Omental fat pad (tissue), 4 donors: ENCODE measurements around the gene OR52E8. TPM values are rescaled to one million over a fixed set of nuclear protein-coding genes. Genes with fewer than 3 reads are reported as not detected.

Experiments used
- ATAC-seq: fragments of 150-250 bp; one replicate; pipeline ENCODE4 v1.9.1; 2016; ENCODE audit warnings: mild to moderate bottlenecking, moderate library complexity; ENCODE audit not compliant: low FRiP score
- DNase-seq: peaks from one replicate; pipeline ENCODE4 v3.0.0-alpha.2; 2019; ENCODE audit warnings: low spot score
- total RNA-seq, 4 donors: library from RNA; depleted of rRNA; stranded (reverse); fragments of >200 nt; gene quantifications; one replicate each; pipeline ENCODE4 v1.1.0, GENCODE V29; 2016
- TF ChIP-seq, protein P1 (sequence below), 3 donors: fragments of 450-650 bp; IDR thresholded peaks; one replicate each; pipeline ENCODE4 v1.5.1; 2016 to 2017; ENCODE audit warnings: antibody characterized with exemption in 3 of 3, mild to moderate bottlenecking in 3 of 3, moderate library complexity in 2 of 3

OR52E8 gene
- not detected for total RNA-seq

DNA sequence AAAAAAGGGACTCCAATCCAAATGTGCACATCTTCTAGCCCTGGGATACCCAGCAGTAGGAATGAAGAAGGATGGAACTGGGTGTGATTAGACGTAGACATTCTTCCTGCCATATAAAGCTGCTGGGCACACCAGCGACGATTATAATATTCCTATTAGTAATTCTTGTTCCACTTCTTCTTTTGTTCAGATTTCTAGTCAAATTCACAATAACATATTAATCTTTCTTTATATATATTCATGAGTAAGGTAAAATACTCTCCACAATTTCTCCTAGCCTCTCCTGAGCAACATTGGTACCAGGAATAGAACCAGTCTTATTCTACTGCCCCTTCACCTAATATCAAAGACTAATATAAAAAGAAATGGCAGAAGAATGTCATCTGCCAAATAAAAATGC lies at the start of gene OR52E8:
OR52E8 (minus strand) TSS at position 101 of the 400 bp plus-strand sequence; CDS start at position 101, 0 bp downstream.
- no peak for ATAC-seq
- no peak for DNase-seq

DNA sequence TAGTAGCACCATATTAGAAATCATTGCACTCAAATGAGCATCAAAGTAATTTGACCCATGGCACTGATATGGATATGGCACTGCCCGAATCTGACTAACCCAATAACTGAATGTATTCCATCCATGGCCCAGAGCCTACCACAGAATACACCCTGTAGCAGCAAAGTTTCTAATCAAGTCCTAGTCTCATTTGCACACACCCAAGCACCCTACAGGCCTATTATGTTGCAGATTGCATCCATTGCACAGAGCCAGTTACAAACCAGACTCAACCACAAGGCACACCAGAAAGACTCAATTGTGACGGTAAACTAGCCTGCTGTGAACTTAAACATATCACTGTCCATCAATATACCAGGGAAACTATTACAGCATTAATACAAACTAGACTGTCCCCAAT lies 42.0 kb upstream of the OR52E8 start:
- ATAC-seq, result no peak
- TF ChIP-seq, protein P1, sequence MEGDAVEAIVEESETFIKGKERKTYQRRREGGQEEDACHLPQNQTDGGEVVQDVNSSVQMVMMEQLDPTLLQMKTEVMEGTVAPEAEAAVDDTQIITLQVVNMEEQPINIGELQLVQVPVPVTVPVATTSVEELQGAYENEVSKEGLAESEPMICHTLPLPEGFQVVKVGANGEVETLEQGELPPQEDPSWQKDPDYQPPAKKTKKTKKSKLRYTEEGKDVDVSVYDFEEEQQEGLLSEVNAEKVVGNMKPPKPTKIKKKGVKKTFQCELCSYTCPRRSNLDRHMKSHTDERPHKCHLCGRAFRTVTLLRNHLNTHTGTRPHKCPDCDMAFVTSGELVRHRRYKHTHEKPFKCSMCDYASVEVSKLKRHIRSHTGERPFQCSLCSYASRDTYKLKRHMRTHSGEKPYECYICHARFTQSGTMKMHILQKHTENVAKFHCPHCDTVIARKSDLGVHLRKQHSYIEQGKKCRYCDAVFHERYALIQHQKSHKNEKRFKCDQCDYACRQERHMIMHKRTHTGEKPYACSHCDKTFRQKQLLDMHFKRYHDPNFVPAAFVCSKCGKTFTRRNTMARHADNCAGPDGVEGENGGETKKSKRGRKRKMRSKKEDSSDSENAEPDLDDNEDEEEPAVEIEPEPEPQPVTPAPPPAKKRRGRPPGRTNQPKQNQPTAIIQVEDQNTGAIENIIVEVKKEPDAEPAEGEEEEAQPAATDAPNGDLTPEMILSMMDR (IDR thresholded peaks at IDR 0.05), result no peak
- DNase-seq, result no peak

More for the DNA sequence above, at the start of gene OR52E8:
- TF ChIP-seq, protein P1 (IDR thresholded peaks at IDR 0.05), result no peak

DNA sequence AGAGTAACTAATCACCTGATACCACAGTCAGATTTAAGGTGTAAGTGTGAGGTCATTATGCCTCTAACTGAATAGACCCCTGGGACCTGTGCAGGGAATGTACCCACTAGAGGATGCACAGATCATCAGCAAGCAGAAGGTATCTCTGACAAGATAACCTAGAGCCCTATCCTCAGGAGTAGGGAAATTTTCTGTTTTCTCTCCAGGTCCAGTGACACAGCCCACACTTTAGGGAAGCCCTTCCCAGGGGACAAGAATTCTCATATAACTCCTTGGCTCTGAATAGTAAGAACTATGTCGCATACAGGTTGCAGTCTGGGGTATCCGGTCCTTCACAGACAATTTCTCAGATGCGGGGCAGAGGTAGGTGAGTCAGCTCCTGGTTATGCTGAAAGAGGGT lies 35.4 kb upstream of the OR52E8 start, which contains the start of gene OR52E5:
OR52E5 (plus strand) TSS at position 301 of the 400 bp plus-strand sequence. CDS start 7,569 bp downstream, outside the sequence.
- no peak for ATAC-seq
- TF ChIP-seq, protein P1 (IDR thresholded peaks at IDR 0.05), result no peak
- DNase-seq, result no peak

DNA sequence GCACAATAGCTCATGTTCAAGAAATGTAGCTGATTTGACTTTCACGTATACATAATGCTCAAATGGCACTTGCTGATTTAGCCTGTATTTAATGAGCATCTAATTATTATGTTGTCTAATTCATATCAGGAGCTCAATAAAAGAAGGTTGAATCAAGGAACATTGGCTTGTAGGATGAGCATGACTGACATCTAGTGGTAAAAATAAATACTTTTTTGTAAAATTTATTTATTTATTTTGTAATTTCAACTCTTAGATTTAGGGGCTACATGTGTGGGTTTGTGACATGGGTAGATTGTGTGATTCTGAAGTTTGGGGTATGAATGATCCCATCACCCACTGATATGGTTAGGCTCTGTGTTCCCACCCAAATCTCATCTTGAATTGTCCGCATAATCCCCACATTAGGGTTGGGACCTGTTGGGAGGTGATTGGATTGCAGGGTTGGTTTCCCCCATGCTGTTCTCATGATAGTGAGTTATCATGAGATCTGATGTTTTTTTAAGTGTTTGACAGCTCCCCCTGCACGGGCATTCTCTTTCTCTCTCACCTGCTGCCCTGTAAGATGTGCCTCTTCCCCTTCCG lies 33.8 kb upstream of the OR52E8 start:
- DNase-seq, result no peak
- TF ChIP-seq, protein P1 (IDR thresholded peaks at IDR 0.05), result no peak
- no peak for ATAC-seq

DNA sequence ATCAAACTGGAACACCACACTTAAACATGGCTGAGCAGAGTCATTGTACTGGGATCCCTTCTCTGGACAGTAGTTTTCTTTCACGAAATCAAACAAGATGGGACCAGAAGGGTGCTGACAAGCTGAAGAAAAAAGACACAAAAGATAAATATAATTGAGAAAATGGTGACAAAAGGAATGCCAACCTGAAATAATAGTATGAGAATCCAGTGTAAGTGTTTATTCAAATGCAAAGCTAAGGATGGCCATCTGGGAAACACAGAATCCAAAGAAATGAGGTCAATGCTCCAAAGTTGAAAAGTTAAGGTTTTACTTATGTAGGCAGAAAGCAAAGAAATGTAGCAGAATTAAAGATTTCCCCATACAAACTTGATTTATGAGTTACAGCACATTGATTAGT lies 30.2 kb upstream of the OR52E8 start:
- no peak for ATAC-seq
- no peak for DNase-seq
- TF ChIP-seq, protein P1 (IDR thresholded peaks at IDR 0.05), result no peak

DNA sequence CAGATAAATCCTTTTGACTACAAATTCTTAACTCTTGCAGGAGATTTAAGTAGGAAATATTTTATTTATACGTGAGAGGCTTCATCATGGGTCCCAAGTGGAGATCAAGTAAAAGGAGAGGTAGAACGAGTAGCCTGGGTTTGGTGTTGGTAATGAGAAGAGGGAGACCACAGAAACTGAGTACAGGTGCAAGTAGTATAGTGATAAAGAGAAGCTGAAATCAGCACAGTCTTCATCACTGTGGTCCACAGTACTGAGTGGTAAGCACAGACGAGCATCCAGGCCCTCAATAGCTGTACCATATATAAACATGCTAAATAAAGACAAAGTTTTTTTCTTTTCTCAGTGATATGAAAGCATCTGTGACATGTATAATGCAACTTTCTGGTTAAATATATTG lies 29.7 kb upstream of the OR52E8 start:
- no peak for ATAC-seq
- no peak for DNase-seq
- TF ChIP-seq, protein P1 (IDR thresholded peaks at IDR 0.05), result no peak

DNA sequence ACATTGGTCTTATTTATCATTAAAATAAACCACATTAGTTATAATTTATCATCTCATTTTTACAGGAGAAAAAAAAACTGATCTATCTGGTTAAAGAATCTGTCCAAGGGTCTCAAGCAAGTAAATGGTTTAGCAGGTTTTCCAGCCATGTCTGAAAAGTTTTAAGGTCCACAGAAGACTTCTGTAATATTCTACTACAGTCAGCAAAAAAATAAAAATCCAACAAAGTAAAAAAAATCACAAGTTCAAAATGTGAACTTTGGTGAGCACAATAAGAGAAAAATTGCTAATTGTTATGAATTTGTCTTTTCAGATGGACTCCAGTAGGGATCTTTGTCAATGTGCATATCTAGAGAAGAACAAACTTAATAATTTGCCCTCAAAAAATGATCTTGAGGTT lies 24.3 kb upstream of the OR52E8 start:
- no peak for ATAC-seq
- TF ChIP-seq, protein P1 (IDR thresholded peaks at IDR 0.05), result no peak
- DNase-seq, result no peak
